ENCODE measurements around the gene RALY.

- TF ChIP-seq CTCF (IDR thresholded peaks at IDR 0.05) = no peak
- TF ChIP-seq POLR2A (IDR thresholded peaks at IDR 0.05) = no peak
These were observed 11.7 kb upstream of the RALY start for GRCh38 chr20:33981964-33982363.
